Mesendoderm (in vitro differentiated cells): ENCODE results near the gene DHRS4.
A peak's percentile ranks its signal among the peaks of the same experiment; 100 is the strongest.
"Not testable (repeated sequence)": the region's sequence is repeated elsewhere in the genome, so short reads cannot be mapped to it uniquely, and the experiment has no call there.

Source experiments
- DNase-seq: peaks from one replicate; pipeline ENCODE4 v3.0.0; 2013
- H2AK5ac ChIP-seq: 2 replicates; pipeline ENCODE4 v1.6.1; 2013; ENCODE audit warnings: low read length, inconsistent platforms
- H2BK120ac ChIP-seq: 2 replicates; pipeline ENCODE4 v1.6.1; 2013; ENCODE audit warnings: low read depth, mild to moderate bottlenecking, low read length, moderate library complexity, mixed read lengths
- H2BK15ac ChIP-seq: replicated peaks from 2 replicates; pipeline ENCODE4 v1.6.1; 2013; ENCODE audit warnings: low read depth, mild to moderate bottlenecking, moderate library complexity
- H2BK5ac ChIP-seq: 2 replicates; pipeline ENCODE4 v1.6.1; 2013; ENCODE audit warnings: low read length, inconsistent platforms
- H3K18ac ChIP-seq: 2 replicates; pipeline ENCODE4 v1.6.1; 2013; ENCODE audit warnings: mild to moderate bottlenecking, low read length, mixed read lengths
- H3K23ac ChIP-seq: one replicate; pipeline ENCODE4 v1.6.1; 2013; ENCODE audit warnings: low read length
- H3K27ac ChIP-seq: 2 replicates; pipeline ENCODE4 v1.5.1; 2013; ENCODE audit warnings: low read depth, mild to moderate bottlenecking, inconsistent platforms, low read length, moderate library complexity
- H3K27me3 ChIP-seq: 2 replicates; pipeline ENCODE4 v1.6.1; 2013; ENCODE audit warnings: low read length, control low read depth, mild to moderate bottlenecking, inconsistent platforms; ENCODE audit not compliant: insufficient read depth, poor library complexity
- H3K36me3 ChIP-seq: 2 replicates; pipeline ENCODE4 v1.6.1; 2013; ENCODE audit warnings: low read length, inconsistent platforms; ENCODE audit not compliant: control insufficient read depth, insufficient read depth
- H3K4ac ChIP-seq: one replicate; pipeline ENCODE4 v1.6.1; 2013; ENCODE audit warnings: low read depth, mild to moderate bottlenecking, low read length, moderate library complexity
- H3K4me1 ChIP-seq: 2 replicates; pipeline ENCODE4 v1.6.1; 2013; ENCODE audit warnings: low read depth, low read length, inconsistent platforms; ENCODE audit not compliant: control insufficient read depth
- H3K4me2 ChIP-seq: 2 replicates; pipeline ENCODE4 v1.6.1; 2013; ENCODE audit warnings: low read length
- H3K4me3 ChIP-seq: 2 replicates; pipeline ENCODE4 v1.5.1; 2013; ENCODE audit warnings: mild to moderate bottlenecking, low read length
- H3K56ac ChIP-seq: one replicate; pipeline ENCODE4 v1.6.1; 2013; ENCODE audit warnings: low read length
- H3K79me1 ChIP-seq: 2 replicates; pipeline ENCODE4 v1.6.1; 2013; ENCODE audit warnings: low read length, inconsistent platforms
- H3K79me2 ChIP-seq: 2 replicates; pipeline ENCODE4 v1.6.1; 2013; ENCODE audit warnings: mild to moderate bottlenecking, low read length; ENCODE audit not compliant: control insufficient read depth, insufficient read depth
- H3K9ac ChIP-seq: 2 replicates; pipeline ENCODE4 v1.6.1; 2013; ENCODE audit warnings: low read length, inconsistent platforms
- H4K5ac ChIP-seq: one replicate; pipeline ENCODE4 v1.6.1; 2013; ENCODE audit warnings: low read length
- H4K8ac ChIP-seq: one replicate; pipeline ENCODE4 v1.6.1; 2013; ENCODE audit warnings: low read depth, mild to moderate bottlenecking, control low read depth, low read length, moderate library complexity
- WGBS: extraction: QIAGEN DNeasy Blood & Tissue Kit; methylation state at CpG from one replicate; pipeline ENCODE4 v1.1.7; 2013; ENCODE audit warnings: low lambda C conversion rate, missing lambda C conversion rate; ENCODE audit not compliant: insufficient coverage; ENCODE audit errors: extremely low coverage; 5-methylcytosine and 5-hydroxymethylcytosine counted together

Gene DHRS4

GRCh38 chr14:23961704-23962103 lies 8.1 kb downstream of the DHRS4 start:
- WGBS, result no CpG with 5 or more reads among the region's 2 CpGs
- H3K23ac ChIP-seq, H4K5ac ChIP-seq, H2BK5ac ChIP-seq, H3K9ac ChIP-seq, H3K4me2 ChIP-seq, H3K4ac ChIP-seq, H3K56ac ChIP-seq, H3K18ac ChIP-seq, H3K27ac ChIP-seq, H3K27me3 ChIP-seq, H2BK15ac ChIP-seq, H3K79me1 ChIP-seq, DNase-seq, H2AK5ac ChIP-seq, H3K79me2 ChIP-seq, H4K8ac ChIP-seq, H3K4me1 ChIP-seq, H3K36me3 ChIP-seq, H3K4me3 ChIP-seq, H2BK120ac ChIP-seq: not testable (repeated sequence)

GRCh38 chr14:23969130-23969480 lies 15.5 kb downstream of the DHRS4 start:
- not testable (repeated sequence) for H2AK5ac ChIP-seq, H2BK5ac ChIP-seq, DNase-seq, H3K23ac ChIP-seq, H3K36me3 ChIP-seq, H4K5ac ChIP-seq, H3K4me3 ChIP-seq, H3K9ac ChIP-seq, H3K4me1 ChIP-seq, H3K79me1 ChIP-seq, H3K18ac ChIP-seq, H4K8ac ChIP-seq, H3K4me2 ChIP-seq, H3K56ac ChIP-seq, H2BK120ac ChIP-seq, H2BK15ac ChIP-seq, H3K4ac ChIP-seq, H3K27me3 ChIP-seq, H3K27ac ChIP-seq, H3K79me2 ChIP-seq
- no CpG with 5 or more reads among the region's 9 CpGs for WGBS

- H2BK5ac ChIP-seq, H3K23ac ChIP-seq, H3K4ac ChIP-seq, H3K27me3 ChIP-seq, H3K4me2 ChIP-seq, H4K5ac ChIP-seq, H3K27ac ChIP-seq, H3K9ac ChIP-seq, H3K4me1 ChIP-seq, H3K36me3 ChIP-seq, H3K79me2 ChIP-seq, H3K79me1 ChIP-seq, H2BK15ac ChIP-seq, H2AK5ac ChIP-seq, H2BK120ac ChIP-seq, H3K18ac ChIP-seq, H3K4me3 ChIP-seq: not testable (repeated sequence)
- Histone ChIP-seq H3K56ac (peak overlapping the region; percentile 60), H4K8ac (peak overlapping the region; percentile 13)
- no CpG with 5 or more reads among the region's 61 CpGs for WGBS
- DNase-seq, result peak; percentile 11
These were observed 16.1 kb downstream of the DHRS4 start for GRCh38 chr14:23969481-23970282.

- not testable (repeated sequence) for H3K4me1 ChIP-seq, H2AK5ac ChIP-seq, H3K9ac ChIP-seq, H3K4ac ChIP-seq, H2BK120ac ChIP-seq, H3K36me3 ChIP-seq, H4K8ac ChIP-seq, DNase-seq, H4K5ac ChIP-seq, H2BK5ac ChIP-seq, H3K4me3 ChIP-seq, H3K23ac ChIP-seq, H3K27me3 ChIP-seq, H3K79me2 ChIP-seq, H3K18ac ChIP-seq, H3K27ac ChIP-seq, H2BK15ac ChIP-seq, H3K4me2 ChIP-seq, H3K79me1 ChIP-seq
- peak overlapping the region; percentile 34 for H3K56ac ChIP-seq
- WGBS, result no CpG with 5 or more reads among the region's 15 CpGs
These were observed 16.7 kb downstream of the DHRS4 start for GRCh38 chr14:23970283-23970659.

- H3K27me3 ChIP-seq, H3K4me1 ChIP-seq, H4K5ac ChIP-seq, H2BK15ac ChIP-seq, H3K4me2 ChIP-seq, H2BK5ac ChIP-seq, H3K23ac ChIP-seq, H3K79me2 ChIP-seq, H3K4me3 ChIP-seq, H3K4ac ChIP-seq, H3K27ac ChIP-seq, DNase-seq, H2AK5ac ChIP-seq, H3K9ac ChIP-seq, H3K18ac ChIP-seq, H2BK120ac ChIP-seq, H3K56ac ChIP-seq, H3K36me3 ChIP-seq, H3K79me1 ChIP-seq, H4K8ac ChIP-seq: not testable (repeated sequence)
- no CpG with 5 or more reads among the region's 8 CpGs for WGBS
These were observed 19.6 kb downstream of the DHRS4 start for GRCh38 chr14:23973178-23973577.

- not testable (repeated sequence) for H3K4me3 ChIP-seq, H4K5ac ChIP-seq, H3K56ac ChIP-seq, H3K79me1 ChIP-seq, H4K8ac ChIP-seq, H3K9ac ChIP-seq, H3K4me1 ChIP-seq, H3K18ac ChIP-seq, DNase-seq, H2BK15ac ChIP-seq, H3K36me3 ChIP-seq, H3K4me2 ChIP-seq, H3K4ac ChIP-seq, H3K79me2 ChIP-seq, H3K27me3 ChIP-seq, H3K23ac ChIP-seq, H2BK120ac ChIP-seq, H3K27ac ChIP-seq, H2BK5ac ChIP-seq, H2AK5ac ChIP-seq
These were observed 20.5 kb downstream of the DHRS4 start for GRCh38 chr14:23974041-23974440.
